Activated CD4-positive, alpha-beta T cell treated with anti-CD3 and anti-CD28 coated beads, Interleukin-2, Interleukin-6, amounts not matched to agents 100 ng/mL and 50 ng/mL, durations not matched to agents 16 hours and 8 hours (primary cell): Measurements from ENCODE around the gene MPG.
A peak's percentile ranks its signal among the peaks of the same experiment; 100 is the strongest.

Experiments
- DNase-seq: peaks from one replicate; pipeline ENCODE4 v3.0.0-alpha.2; 2020

MPG gene

GRCh38 chr16:67884-68789 is 9.9 kb upstream of the MPG start:
- DNase-seq = no peak

DNA sequence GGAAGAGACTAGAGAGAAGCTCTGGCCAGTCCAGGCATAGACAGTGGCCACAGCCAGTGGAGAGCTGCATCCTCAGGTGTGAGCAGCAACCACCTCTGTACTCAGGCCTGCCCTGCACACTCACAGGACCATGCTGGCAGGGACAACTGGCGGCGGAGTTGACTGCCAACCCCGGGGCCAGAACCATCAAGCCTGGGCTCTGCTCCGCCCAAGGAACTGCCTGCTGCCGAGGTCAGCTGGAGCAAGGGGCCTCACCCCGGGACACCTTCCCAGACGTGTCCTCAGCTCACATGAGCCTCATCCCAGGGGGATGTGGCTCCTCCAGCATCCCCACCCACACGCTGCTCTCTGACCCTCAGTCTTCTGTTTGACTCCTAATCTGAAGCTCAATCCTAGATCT is 8.8 kb upstream of the MPG start:
- no peak for DNase-seq

- no peak for DNase-seq
Observed at GRCh38 chr16:71210-71539, 6.8 kb upstream of the MPG start.

- DNase-seq = no peak
Observed at GRCh38 chr16:71540-72401, 6.3 kb upstream of the MPG start.

DNA sequence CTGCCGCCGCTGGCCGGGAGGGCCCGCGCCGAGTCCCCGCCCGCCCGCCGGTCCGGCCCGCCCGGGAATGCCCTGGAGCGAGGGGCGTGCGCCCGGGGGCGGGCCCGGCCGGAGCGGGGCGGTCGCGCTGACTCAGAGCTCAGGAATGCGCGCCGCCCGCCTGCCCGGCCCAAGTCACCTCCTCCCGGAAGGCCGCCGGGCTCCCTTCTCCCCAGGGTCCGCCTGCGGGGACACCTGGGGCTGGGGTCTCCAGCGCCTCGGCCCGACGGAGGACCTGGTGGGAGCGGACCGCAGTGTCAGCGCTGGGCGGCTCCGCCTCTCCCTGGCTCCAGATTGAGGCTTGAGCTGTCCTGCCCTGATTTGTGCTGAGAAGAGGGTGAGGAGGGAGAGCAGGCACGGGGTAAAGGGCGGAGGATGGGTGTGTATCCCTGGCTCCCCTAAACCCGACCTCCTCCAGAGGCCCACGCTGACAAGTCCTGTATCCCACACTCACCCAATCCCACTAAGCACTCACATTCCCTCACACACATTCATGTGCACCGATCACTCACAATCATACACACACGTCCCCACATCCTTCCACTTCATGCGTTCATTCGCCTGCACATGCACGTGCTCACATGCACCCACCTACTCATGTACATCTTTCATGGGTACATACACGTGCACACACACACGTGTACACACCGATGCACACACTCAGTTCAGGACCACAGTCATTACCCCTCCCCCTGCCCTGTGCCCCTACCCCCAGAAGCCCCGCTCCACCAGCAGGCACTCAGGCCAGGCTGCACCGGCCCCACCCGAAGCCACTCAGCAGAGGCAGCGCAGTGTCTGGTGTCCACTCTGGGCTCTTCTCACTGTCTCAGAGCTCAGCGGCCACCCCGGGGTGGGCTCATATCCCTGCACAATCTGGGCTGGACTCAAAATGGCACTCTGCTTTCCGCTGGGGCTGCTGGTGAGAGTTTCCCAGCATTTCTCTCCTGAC is 5.2 kb upstream of the MPG start, which contains the start of gene RHBDF1:
RHBDF1 (minus strand) TSS at position 71 of the 988 bp plus-strand sequence. CDS start 7,616 bp downstream, outside the sequence.
- DNase-seq = no peak

DNA sequence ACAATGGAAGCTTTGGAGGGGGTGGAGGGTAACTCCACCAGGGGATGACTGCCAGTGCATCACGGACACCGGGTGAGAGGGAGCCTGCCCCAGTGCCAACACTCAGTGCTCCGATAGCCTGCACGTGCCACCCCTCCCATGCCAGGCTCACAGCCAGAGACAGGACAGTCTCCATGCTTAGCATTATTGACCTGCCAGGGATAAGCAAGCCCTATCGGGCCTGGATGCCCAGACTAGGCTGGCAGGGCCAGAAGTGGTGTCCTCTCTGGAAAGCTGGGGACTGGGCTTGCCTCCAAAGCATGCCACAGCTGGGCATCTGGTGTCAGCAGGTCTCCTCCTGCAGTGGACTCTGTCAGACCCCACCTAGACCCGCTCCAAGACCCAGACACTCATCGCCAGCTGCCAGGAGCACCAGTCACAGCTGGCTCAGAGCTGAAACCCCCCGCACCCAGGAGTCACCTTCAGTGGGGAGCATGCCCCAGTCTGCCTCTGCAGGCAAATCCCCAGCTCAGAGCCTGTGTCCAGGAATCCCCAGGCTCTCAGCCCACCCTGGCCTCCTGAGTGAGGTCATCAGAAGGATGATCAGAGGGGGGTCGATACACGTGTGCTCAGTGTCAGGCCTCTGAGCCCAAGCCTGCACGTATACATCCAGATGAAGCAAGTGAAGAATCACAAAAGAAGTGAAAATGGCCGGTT is 3.8 kb upstream of the MPG start:
- DNase-seq = no peak

DNA sequence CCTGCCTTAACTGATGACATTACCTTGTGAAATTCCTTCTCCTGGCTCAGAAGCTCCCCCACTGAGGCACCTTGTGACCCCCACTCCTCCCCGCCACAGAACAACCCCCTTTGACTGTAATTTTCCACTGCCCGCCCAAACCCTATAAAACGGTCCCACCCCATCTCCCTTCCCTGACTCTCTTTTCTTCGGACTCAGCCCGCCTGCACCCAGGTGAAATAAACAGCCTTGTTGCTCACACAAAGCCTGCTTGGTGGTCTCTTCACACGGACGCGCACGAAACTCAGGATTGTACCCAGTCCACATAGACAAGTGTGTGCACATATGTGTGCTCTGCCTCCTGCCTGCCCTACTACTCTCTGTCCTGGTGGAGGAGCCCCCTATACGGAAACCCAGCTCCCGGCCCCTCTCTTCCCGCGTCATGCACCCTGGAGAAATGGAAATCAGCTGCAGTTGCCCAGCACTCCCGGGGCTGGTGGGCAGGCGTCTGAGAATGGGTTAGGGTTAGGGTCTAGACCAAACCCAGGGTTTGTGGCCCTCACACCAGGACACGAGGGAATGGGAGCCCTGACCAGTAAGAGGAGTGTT is 3.2 kb upstream of the MPG start:
- no peak for DNase-seq

DNA sequence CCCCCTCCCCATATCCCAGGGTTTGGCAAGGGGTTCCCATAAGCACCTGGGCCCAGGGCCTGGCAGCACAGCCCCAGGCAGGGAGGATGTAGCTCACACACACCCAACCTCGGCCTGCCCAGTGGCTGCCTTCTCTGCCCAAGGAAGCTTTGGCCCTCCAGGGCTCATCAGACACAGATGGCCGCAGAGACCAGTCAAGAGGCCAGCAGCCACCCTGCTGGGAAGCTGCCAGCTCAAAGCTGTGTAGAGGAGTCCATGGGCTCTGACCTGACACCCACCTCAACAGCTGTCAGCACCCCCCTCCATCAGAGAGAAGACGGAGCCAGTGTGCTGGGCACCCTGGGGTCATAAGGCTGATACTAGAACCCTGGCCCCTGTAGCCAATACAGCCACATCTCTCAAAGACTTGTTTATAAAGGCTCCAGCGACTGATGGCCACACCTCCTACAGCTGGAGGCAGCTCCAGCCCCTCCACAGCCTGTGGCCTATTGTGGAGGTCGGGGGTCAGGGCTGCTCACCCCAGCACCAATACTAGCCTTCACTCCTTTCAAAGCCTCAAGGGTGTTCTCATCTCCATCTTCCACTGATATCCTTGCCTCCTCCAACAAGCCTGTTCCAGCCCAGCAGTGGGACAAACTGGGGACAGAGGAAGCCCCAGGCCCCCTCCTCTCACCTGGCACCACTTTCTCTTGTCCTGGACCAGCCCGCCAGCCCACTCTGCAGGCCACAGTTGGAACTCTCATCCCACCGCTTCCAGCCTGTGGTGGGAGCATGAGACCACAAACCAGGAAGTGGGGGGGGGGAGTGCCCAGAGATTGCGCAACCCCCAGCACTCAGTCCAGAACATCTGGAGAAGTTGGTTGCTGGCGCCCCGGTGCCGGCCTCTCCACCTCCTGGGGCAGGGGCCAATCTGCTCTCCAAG is 2.2 kb upstream of the MPG start:
- DNase-seq = peak; percentile 30

GRCh38 chr16:76535-77272 is 1.3 kb upstream of the MPG start:
- DNase-seq = peak; percentile 36

DNA sequence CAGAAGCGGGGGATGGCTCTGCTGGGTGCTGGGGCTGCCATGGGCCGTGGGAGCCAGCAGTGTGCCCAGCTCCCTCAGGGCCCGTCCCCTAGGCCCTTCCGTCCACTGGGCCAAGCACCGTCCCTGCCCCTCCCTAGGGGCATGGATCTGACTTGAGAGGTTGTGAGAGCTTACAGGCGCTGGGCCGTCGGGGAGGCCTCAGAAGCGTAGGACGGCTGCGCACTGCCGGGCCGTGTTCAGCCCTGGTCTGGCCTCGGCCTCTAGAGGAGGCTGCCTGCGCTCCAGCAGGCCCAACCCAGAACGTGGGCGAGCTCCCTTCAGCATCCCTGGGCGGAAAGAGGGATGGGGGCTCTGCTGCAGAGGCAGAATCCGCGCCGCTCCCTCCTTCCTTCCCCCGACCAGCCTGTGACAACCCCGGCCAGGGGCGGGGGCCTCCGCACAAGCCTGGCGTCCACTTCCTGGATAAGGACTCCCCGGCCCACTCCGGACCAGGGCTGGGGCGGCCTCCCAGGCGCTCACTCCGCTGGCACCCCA is 685 bp upstream of the MPG start:
- DNase-seq = peak; percentile 37

DNA sequence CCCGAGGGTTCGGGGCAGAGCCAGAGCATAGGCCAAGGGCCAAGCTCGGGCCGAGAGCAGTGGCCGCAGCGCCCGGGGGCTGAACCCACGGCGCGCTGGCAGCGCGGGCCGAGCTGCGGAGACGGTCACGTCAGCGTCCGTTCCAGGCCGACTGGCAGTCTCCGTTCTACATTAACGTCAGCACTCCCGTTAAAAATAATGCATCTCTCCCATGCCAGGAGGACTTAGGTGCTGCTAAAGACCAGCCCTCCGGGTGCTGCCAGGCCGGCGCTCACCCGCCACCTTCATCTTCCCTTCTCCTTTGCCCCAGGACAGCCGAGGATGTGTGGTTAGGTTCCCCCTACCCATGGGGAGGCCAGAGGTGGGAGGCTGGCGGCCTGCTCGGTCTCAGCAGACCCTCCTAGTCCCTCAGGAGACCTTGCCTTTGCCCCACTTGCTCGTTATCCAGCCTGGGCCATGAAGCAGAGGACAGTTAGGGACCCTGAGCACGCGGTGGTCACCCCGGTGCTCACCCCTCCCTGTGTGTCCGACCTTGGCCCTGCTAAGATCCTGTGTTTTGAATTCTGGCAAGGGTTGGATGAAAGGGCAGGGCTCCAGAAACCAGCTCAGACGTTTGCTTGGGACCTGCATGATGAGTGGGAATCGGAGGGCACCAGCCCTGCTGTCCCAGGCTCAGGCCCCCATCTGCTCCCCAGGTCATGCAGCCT is 572 bp downstream of the MPG start:
- peak; percentile 26 for DNase-seq

- no peak for DNase-seq
Observed at GRCh38 chr16:79151-80054, 1.4 kb downstream of the MPG start.

DNA sequence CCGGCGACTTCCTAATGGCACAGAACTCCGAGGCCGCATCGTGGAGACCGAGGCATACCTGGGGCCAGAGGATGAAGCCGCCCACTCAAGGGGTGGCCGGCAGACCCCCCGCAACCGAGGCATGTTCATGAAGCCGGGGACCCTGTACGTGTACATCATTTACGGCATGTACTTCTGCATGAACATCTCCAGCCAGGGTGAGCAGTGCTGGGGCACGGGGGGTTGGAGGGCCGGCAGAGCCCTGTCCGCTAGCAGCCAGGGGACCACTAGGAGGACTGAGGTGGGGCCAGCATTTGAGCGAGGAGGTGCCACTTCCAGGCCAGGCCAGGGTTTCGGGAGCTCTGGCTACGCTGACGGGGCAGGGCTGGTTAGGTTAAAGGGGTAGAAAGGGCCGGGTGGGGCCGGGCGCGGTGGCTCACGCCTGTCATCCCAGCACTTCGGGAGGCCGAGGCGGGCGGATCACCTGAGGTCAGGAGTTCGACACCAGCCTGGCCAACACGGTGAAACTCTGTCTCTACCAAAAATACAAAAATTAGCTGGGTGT is 5.1 kb downstream of the MPG start:
- DNase-seq = no peak

DNA sequence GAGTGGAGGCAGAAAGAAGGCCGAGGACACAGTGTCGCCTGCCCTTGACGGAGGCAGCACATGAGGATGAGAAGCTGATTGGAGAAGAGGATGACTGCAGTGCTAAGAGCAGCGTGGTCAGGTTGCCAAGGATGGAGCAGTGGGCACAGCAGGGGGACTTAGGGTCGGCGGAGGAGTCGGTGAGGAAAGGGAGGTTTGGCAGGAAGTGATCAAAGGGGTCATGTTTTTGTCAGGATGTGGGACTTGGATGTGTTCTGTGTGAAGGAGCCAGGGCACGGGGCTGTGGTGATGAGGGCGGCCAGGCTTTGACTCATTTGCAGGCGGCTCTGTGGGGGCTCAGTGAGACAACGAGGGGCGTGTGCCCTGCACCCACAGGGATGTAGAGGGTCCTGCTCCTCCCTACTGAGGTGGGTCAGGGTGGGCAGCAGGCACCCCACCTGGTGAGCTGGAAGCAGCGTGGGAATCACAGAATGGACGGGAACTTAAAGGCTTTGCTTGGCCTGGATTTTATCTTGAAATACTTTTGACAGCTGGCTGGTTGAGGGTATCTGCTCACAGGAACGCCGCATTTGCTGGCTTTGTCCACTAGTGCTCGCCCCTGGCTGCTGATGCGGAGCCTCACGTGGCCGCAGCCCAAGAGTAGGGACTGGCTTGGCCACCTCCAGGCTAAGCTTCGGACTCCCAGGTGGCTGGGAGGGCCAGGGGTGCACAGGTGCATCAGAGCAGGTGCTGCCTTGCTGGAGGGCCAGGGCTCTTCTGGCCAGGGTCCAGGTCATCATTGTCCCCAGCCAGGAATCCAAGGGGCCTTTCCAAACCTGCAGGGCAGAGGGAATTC is 6.0 kb downstream of the MPG start:
- peak; percentile 26 for DNase-seq

- DNase-seq = peak; percentile 83
Observed at GRCh38 chr16:84718-85406, 6.8 kb downstream of the MPG start.

DNA sequence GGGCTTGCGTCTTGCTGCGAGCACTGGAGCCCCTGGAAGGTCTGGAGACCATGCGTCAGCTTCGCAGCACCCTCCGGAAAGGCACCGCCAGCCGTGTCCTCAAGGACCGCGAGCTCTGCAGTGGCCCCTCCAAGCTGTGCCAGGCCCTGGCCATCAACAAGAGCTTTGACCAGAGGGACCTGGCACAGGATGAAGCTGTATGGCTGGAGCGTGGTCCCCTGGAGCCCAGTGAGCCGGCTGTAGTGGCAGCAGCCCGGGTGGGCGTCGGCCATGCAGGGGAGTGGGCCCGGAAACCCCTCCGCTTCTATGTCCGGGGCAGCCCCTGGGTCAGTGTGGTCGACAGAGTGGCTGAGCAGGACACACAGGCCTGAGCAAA is 7.4 kb downstream of the MPG start:
- no peak for DNase-seq
